ENCODE results near the gene ADK. TPM values are rescaled to one million over a fixed set of nuclear protein-coding genes. Genes with fewer than 3 reads are reported as not detected.

Gene ADK
- total RNA-seq, 1 donor = 34.2 TPM

DNA sequence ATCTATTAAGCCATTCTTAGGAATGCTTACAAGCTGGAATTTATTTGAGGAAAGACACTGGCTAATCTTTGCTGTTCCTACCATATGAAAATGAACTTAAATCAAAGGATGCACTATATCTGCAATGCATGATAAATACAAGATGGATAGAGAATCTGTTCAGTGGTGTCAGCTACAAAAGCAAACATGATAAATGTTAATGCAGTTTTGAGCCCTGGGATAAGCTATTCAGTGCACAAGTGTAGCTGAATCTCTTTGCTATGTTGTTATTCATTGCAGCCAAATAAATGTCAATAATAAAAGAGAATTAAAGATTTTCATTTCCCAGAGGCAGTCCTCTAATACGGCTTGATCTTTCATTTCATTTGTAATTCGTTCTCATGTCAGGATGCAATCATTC is 451.6 kb downstream of the ADK start:
- H3K4me1 ChIP-seq (ENCODE audit: insufficient read depth, low read length) = no peaks in the 10 kb centered on the region
- no peaks in the 10 kb centered on the region for H3K9me3 ChIP-seq (ENCODE audit: low read depth, low read length)
- no peak overlapping the region for H3K4me3 ChIP-seq (ENCODE audit: low read length)
- H3K27me3 ChIP-seq (ENCODE audit: insufficient read depth, low read length) = no peaks in the 10 kb centered on the region

DNA sequence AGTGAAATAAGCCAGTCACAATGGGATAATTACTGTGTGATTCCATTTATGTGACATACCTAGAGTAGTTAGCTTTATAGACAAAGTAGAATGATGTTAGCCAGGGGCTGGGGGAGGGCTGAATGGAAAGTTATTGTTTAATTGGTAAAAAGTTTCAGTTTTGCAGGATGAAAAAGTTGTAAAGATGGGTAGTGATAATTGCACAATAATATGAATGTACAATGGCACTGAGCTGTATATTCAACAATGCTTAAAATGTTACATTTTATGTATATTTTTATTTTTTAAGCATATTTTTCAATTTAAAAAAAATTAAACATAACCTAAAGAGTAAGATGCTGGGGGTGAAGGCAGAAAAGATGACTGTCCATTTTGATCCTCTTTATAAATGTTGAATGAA is 459.3 kb downstream of the ADK start:
- Histone ChIP-seq H3K9me3 (ENCODE audit: low read depth, low read length) (no peaks in the 10 kb centered on the region), H3K4me3 (ENCODE audit: low read length) (no peak overlapping the region), H3K27me3 (ENCODE audit: insufficient read depth, low read length) (no peaks in the 10 kb centered on the region), H3K4me1 (ENCODE audit: insufficient read depth, low read length) (no peaks in the 10 kb centered on the region)

DNA sequence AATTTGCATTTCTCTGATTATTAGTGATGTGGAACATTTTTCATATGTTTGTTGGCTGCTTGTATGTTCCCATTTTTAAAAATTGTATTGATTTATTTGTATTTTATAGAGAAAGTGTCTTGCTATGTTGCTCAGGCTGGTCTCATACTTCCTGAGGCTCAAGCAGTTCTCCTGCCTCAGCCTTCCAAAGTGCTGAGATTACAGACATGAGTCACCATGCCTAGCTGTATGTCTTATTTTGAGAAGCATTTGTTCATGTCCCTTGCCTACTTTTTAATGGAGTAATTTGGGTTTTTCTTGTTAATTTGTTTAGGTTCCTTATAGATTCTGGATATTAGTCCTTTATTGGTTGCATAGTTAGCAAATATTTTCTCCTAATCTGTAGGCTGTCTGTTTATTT is 461.2 kb downstream of the ADK start:
- Histone ChIP-seq H3K27me3 (ENCODE audit: insufficient read depth, low read length) (no peaks in the 10 kb centered on the region), H3K9me3 (ENCODE audit: low read depth, low read length) (no peaks in the 10 kb centered on the region), H3K4me1 (ENCODE audit: insufficient read depth, low read length) (no peaks in the 10 kb centered on the region), H3K4me3 (ENCODE audit: low read length) (no peak overlapping the region)

DNA sequence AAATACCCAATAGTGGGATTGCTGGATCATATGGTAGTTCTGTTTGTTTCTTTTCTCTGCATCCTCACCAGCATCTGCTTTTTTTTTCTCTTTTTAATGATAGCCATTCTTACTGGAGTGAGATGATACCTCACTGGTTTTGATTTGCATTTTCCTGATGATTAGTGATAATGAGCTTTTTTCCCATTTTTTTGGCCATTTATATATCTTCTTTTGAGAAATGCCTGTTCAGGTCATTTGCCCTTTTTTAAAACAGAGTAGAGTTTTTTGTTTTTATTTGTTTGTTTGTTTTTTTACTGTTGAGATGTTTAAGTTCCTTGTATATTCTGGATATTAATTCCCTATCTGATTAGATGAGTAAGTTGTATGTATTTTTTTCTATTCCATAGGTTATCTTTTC is 469.6 kb downstream of the ADK start:
- Histone ChIP-seq H3K27me3 (ENCODE audit: insufficient read depth, low read length) (no peaks in the 10 kb centered on the region), H3K9me3 (ENCODE audit: low read depth, low read length) (peaks cover 12% of the 10 kb centered on the region), H3K4me1 (ENCODE audit: insufficient read depth, low read length) (no peaks in the 10 kb centered on the region), H3K4me3 (ENCODE audit: low read length) (no peak overlapping the region)

GRCh38 chr10:74623786-74624185 is 472.8 kb downstream of the ADK start:
- Histone ChIP-seq H3K4me3 (ENCODE audit: low read length) (no peak overlapping the region), H3K9me3 (ENCODE audit: low read depth, low read length) (peaks cover 12% of the 10 kb centered on the region), H3K4me1 (ENCODE audit: insufficient read depth, low read length) (no peaks in the 10 kb centered on the region), H3K27me3 (ENCODE audit: insufficient read depth, low read length) (no peaks in the 10 kb centered on the region)

- Histone ChIP-seq H3K4me1 (ENCODE audit: insufficient read depth, low read length) (no peaks in the 10 kb centered on the region), H3K9me3 (ENCODE audit: low read depth, low read length) (peaks cover 12% of the 10 kb centered on the region), H3K4me3 (ENCODE audit: low read length) (no peak overlapping the region), H3K27me3 (ENCODE audit: insufficient read depth, low read length) (no peaks in the 10 kb centered on the region)
Measured at GRCh38 chr10:74624501-74624900, 473.5 kb downstream of the ADK start.

DNA sequence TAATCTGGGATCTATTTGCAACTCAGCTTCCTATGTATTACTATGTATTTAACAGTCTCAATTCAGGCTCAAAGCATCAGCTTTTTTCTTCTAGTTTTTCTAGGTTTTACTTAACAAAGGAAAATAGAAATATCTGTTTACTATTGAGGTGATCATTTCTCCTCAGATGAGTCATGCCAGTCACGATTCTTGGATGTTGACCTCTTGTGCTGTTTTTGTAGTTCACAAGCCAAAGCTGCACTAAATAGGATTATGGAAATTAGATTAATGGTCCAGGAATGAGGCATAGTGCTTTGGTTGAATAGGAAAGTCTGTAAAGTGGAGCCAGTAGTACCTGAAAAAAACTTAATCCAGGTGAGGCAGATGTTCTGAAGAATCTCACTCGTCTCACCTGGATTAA is 477.1 kb downstream of the ADK start:
- Histone ChIP-seq H3K4me3 (ENCODE audit: low read length) (no peak overlapping the region), H3K4me1 (ENCODE audit: insufficient read depth, low read length) (no peaks in the 10 kb centered on the region), H3K27me3 (ENCODE audit: insufficient read depth, low read length) (no peaks in the 10 kb centered on the region), H3K9me3 (ENCODE audit: low read depth, low read length) (no peaks in the 10 kb centered on the region)

- no peaks in the 10 kb centered on the region for H3K4me1 ChIP-seq (ENCODE audit: insufficient read depth, low read length)
- no peak overlapping the region for H3K4me3 ChIP-seq (ENCODE audit: low read length)
- no peaks in the 10 kb centered on the region for H3K27me3 ChIP-seq (ENCODE audit: insufficient read depth, low read length)
- peaks cover 9% of the 10 kb centered on the region for H3K9me3 ChIP-seq (ENCODE audit: low read depth, low read length)
Measured at GRCh38 chr10:74634995-74635536, 484.0 kb downstream of the ADK start.

GRCh38 chr10:74635655-74636054 is 484.6 kb downstream of the ADK start:
- peaks cover 9% of the 10 kb centered on the region for H3K9me3 ChIP-seq (ENCODE audit: low read depth, low read length)
- H3K4me1 ChIP-seq (ENCODE audit: insufficient read depth, low read length) = no peaks in the 10 kb centered on the region
- no peaks in the 10 kb centered on the region for H3K27me3 ChIP-seq (ENCODE audit: insufficient read depth, low read length)
- no peak overlapping the region for H3K4me3 ChIP-seq (ENCODE audit: low read length)

- Histone ChIP-seq H3K4me3 (ENCODE audit: low read length) (no peak overlapping the region), H3K4me1 (ENCODE audit: insufficient read depth, low read length) (no peaks in the 10 kb centered on the region), H3K27me3 (ENCODE audit: insufficient read depth, low read length) (no peaks in the 10 kb centered on the region), H3K9me3 (ENCODE audit: low read depth, low read length) (peaks cover 10% of the 10 kb centered on the region)
Measured at GRCh38 chr10:74637685-74638084, 486.7 kb downstream of the ADK start.

- H3K27me3 ChIP-seq (ENCODE audit: insufficient read depth, low read length) = no peaks in the 10 kb centered on the region
- H3K4me1 ChIP-seq (ENCODE audit: insufficient read depth, low read length) = no peaks in the 10 kb centered on the region
- H3K4me3 ChIP-seq (ENCODE audit: low read length) = no peak overlapping the region
- H3K9me3 ChIP-seq (ENCODE audit: low read depth, low read length) = peaks cover 8% of the 10 kb centered on the region
Measured at GRCh38 chr10:74640134-74640921, 489.3 kb downstream of the ADK start.

- Histone ChIP-seq H3K4me1 (ENCODE audit: insufficient read depth, low read length) (no peaks in the 10 kb centered on the region), H3K27me3 (ENCODE audit: insufficient read depth, low read length) (no peaks in the 10 kb centered on the region), H3K9me3 (ENCODE audit: low read depth, low read length) (peaks cover 6% of the 10 kb centered on the region), H3K4me3 (ENCODE audit: low read length) (no peak overlapping the region)
Measured at GRCh38 chr10:74641659-74642058, 490.6 kb downstream of the ADK start.

DNA sequence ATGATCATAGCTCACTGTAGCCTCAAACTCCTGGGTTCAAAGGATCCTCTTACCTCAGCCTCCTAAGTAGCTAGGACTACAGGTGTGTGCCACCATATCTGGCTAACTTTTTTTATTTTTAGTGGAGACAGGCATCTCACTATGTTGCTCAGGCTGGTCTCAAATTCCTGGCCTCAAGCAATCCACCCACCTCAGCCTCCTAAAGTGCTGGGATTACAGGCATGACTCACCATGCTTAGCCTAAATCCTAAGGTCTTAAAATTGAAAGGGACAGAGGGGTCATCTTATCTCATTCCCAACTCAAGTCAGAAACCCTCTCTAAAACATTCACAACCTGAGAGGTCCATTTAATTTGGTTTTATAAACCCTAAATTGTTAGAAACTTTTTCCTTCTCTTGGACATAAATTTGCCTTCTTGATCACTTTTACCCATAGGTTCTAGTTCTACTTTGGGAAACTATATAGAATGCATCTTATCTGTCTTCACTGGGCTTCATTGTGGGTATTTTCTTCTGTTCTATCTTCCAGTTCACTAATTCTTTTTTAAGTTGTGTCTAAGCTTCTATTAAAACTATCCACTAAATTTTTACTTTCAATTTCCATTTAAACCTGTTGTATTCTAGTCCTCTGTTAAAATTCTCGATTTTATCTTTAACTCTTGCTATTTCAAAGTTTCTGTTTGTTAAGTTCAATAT is 492.0 kb downstream of the ADK start:
- H3K9me3 ChIP-seq (ENCODE audit: low read depth, low read length) = peaks cover 6% of the 10 kb centered on the region
- no peaks in the 10 kb centered on the region for H3K27me3 ChIP-seq (ENCODE audit: insufficient read depth, low read length)
- no peaks in the 10 kb centered on the region for H3K4me1 ChIP-seq (ENCODE audit: insufficient read depth, low read length)
- no peak overlapping the region for H3K4me3 ChIP-seq (ENCODE audit: low read length)

DNA sequence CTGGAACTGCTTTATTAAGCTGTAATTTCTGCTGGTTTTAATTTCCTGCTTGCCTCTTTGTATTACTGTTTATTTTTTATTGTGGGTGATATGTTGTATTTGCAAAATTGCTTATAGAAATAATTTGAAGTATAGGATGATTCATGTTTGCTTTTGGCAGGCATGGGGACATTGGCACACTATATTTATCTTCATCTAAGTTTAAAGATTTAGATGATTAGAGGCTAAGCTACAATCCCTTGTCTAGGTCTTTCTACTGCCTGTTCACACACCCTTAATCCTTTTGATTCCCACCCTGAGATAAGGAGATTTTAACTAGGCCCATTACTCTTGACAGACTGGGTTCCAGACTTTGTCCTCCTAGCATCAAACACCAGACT is 492.6 kb downstream of the ADK start:
- no peak overlapping the region for H3K4me3 ChIP-seq (ENCODE audit: low read length)
- H3K27me3 ChIP-seq (ENCODE audit: insufficient read depth, low read length) = no peaks in the 10 kb centered on the region
- H3K9me3 ChIP-seq (ENCODE audit: low read depth, low read length) = peaks cover 6% of the 10 kb centered on the region
- no peaks in the 10 kb centered on the region for H3K4me1 ChIP-seq (ENCODE audit: insufficient read depth, low read length)

DNA sequence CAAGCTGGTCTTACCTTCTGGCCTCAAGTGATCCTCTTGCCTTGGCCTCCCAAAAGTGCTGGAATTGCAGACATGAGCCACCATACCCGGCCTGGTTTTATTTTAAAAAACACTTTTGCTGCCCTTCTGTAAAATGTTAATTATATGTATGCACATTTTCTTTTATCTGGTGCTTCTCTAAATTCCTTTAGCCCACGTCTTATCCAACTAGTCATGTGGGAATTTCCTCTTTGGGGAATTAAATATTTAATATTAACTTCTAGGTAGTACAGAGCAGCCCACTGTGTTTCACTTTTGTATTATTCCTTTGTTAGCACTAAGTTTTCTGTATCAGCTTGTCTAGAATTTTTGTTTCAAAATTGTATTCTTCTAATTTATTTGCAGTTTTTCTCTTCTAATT is 493.7 kb downstream of the ADK start:
- H3K9me3 ChIP-seq (ENCODE audit: low read depth, low read length) = peaks cover 6% of the 10 kb centered on the region
- H3K27me3 ChIP-seq (ENCODE audit: insufficient read depth, low read length) = no peaks in the 10 kb centered on the region
- H3K4me1 ChIP-seq (ENCODE audit: insufficient read depth, low read length) = no peaks in the 10 kb centered on the region
- no peak overlapping the region for H3K4me3 ChIP-seq (ENCODE audit: low read length)

DNA sequence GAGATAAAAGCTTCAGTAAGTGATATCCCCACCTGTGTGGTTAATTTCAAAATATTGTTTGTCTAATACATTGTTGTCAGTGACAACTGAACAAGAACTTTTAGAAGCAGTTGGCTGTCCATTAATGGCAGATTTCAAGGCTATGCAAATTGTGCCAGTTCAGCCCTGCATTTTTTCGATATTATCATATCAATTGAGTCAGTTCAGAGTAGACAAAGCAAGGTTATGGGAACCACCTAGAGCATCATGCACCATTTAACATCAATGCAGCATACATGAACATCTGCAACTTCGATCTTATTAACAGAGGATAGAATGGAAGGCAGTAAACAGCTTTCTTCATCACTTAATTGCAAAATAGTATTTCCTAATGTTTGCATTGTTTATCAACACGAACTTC is 494.7 kb downstream of the ADK start:
- Histone ChIP-seq H3K27me3 (ENCODE audit: insufficient read depth, low read length) (no peaks in the 10 kb centered on the region), H3K4me1 (ENCODE audit: insufficient read depth, low read length) (no peaks in the 10 kb centered on the region), H3K4me3 (ENCODE audit: low read length) (no peak overlapping the region), H3K9me3 (ENCODE audit: low read depth, low read length) (peaks cover 6% of the 10 kb centered on the region)

Measured in mononuclear cell (primary cell).